Frontal cortex (tissue), 4 donors: ENCODE results near the gene FGF4. TPM values are rescaled to one million over a fixed set of nuclear protein-coding genes. Genes with fewer than 3 reads are reported as not detected.

Source experiments
- DNase-seq, 2 donors: peaks; one replicate each; pipeline ENCODE4 v3.0.0; 2012; ENCODE audit warnings: low spot score in 2 of 2
- FAIRE-seq: peaks from 2 replicates; lab custom pipeline; 2012; peaks lifted over from hg19 to GRCh38; lab: Jason Lieb, UNC
- total RNA-seq: library from RNA; depleted of rRNA; stranded (reverse); fragments of >200 nt; gene quantifications from one replicate; pipeline ENCODE4 v1.2.3, GENCODE V29; 2014
- donor health status: control.
- donor health status: control.
- donor health status: control.

FGF4 gene
- total RNA-seq, 1 donor from 2014 or later: not detected

DNA sequence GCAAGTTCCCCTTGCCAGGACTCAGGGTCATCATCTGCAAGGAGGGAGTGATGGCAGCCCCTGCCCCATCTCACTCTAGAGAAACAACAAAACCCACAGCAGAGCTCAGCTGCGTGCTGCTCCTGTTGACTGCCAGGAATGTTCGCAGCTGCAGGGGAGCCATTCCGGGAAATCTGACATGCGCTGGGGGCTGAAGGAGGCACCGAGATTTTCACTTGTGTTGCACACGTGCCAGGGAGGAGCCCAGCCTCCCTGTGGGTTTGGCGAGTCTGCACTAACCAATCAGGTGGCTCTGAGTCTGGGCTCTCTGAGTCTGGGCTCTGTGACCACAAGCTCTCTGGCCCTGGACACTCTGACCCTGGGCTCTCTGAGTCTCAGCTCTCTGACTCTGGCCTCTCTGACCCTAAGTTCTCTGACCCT, 33.5 kb upstream of the FGF4 start:
- no peak for DNase-seq
- no peak for FAIRE-seq

DNA sequence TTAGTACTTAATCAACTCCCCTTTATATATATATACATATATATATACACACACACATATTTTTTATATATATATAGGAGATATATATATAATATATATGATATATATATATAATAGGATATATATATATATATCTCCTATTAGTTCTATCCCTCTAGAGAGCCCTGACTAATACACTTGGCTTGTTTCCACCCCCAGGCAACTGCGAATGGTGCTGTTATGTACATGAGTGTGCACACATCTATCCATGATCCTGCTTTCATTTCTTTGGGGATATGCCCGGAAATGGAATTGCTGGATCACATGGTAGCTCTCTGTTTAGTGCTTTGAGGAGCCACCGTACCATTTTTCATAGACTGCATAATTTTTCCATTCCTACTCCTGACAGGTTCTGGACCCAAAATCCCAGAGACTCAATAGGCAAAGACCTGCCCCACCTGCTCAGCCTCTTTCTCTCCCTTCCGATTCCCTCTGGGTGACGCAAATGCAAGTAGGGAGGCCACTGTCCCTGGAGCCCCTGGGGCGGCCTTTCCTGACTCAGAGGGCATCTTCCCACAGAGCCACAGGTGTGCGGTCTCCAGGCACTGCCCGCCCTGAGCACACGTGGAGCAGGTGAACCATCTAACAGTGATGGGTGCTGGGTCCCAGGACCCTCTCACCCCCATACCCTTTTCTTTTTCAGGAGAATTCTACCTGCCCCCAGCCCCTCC, 32.1 kb upstream of the FGF4 start:
- FAIRE-seq (no peak), DNase-seq (no peak)

DNA sequence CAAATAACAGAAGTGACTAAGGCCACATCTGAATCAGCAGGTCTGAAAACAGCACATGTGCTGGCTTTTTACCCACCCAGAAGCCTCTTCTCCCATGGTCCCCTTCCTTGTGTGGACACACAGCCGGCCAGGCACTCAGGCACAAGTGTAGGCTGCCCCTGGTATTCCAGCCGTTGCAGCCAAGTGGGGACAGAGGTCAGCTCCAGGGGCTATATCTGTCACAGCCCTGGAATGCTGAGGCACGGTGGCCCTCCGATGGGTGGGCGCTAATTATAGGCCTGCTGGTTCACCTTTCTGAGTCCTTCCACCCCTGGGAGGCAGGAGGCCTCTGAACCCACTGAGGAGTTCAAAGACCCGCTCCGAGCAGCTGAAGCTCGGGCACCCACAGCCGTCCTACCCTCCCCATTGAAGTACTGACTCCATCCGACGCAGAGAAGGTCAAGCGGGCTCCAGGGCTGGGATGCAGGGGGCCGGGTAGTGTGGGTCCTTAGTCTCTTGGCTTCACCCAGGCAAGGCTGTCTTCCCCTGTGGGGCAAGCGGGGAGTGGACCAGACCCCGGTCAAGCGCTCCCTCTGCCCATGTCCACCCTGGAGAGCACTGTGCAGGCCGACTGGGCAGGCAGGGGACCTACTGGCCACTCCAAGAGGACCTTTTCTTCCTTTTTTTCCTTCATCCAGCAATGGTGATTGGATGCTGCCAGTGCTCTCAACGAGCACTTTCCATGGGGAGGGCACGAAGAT, 29.8 kb upstream of the FGF4 start:
- FAIRE-seq: no peak

DNA sequence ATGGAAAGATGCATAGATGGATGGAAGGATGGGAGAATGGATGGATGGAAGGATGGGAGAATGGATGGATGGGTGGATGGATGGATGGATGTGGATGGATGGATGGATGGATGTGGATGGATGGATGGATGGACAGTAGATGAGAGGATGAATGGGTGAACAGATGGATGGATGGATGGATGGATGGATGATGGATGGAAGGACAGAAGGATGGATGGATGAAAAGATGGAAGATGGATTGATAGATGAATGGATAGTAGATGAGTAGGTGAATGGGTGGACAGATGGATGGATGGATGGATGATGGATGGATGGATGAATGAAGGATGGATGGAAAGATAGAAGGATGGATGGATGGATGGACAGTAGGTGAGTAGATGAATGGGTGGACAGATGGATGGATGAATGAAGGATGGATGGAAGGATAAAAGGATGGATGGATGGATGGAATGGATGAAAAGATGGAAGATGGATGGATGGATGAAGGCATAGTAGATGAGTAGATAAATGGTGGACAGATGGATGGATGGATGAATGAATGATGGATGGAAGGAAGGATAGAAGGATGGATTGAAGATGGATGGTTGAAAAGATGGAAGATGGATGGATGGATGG, 28.6 kb upstream of the FGF4 start:
- FAIRE-seq: no peak
- no peak for DNase-seq

More for the DNA sequence above, 29.8 kb upstream of the FGF4 start:
- DNase-seq: no peak

DNA sequence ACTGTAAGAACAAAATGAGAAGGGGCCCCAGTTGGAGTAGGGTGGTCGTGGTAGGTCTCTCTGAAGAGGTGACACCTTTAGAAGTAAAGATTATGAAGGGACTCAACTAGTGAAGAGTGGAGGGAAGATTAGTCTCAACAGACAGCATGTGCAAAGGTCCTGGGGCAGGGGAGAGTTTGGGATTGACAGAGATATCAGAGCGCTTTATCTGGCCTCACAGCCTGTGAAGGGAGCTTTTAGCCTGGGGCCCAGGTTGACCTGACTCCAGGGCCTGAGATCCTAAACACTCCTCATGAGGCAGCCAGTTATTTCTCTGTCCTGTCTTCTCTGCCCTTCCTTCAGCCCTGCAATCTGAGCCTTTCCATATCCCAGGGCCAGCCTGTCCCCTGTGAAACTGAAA, 27.9 kb upstream of the FGF4 start:
- DNase-seq (no peak), FAIRE-seq (no peak)

DNA sequence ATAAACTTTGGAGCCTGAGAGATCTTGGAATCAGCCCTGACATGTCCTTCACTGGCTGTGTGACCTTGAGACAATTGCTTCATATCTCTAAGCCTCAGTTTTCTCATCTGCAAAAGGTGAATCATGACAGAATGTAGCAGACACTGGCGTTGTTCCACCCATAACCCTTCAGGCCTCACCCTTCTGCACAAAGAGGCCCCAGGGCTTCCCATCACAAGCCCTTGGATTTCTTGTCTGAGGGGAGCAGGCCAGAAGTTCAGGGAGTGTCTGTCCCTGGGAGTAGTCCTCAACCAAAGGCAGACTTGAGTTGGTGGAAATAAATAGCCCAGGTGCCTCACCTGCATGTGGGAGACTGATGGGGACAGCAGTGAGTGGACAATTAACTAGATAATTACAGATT, 27.4 kb upstream of the FGF4 start:
- FAIRE-seq: no peak
- no peak for DNase-seq

DNA sequence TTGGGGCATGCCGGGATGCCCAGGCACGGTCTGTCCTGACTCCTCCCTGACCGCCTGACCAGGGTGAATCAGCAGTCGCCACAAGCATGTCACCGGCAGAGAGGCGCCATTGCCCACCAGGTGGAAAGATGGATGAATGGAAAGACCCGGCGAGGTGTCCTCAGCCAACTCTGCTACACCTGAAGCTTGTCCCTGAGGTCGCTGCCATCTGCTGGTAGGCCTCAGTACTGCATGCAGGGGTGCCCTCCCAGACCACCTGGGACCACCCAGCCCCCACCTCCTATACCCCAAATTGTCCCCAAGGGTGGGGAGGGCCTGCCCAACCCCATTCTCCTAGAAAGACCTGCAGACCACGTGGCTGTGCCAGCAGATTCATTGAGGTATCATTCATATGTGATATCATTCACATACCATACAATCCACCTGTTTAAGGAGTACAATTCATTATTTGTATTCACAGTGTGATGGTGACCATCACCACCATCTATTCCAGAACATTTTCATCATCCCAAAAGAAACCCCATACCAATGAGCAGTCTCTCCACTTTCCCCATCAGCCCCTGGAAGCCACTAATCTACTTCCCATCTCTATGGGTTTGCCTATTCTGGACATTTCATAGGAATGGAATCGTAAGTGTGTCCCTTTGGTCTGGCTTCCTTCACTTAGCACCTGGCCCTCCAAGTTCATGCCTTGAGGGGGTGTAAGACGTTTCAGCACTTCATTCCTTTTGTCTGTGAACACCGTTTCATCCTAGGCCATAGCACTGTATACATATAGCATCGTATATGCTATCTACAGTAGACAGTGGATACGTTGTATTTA, 26.6 kb upstream of the FGF4 start:
- FAIRE-seq: no peak
- DNase-seq: no peak

DNA sequence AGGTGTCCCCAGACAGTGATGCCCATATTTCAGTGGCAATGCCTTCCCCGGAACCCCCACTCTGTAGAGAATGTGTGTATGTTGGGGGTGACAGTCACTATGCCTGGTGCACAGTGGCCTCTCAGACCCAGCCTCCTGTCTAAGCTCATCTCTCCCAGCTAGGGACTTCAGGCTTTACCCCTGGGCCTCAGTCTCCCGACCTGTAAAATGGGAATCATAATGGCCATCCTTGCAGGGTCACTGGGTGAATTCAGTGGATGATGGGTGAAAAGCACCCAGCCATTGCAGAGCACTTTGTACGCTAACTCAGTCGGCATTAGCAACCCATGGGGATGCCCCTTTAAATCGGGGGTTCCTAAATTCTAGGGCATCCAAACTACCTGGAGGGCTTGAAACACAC, 25.1 kb upstream of the FGF4 start:
- FAIRE-seq: no peak
- DNase-seq: no peak

DNA sequence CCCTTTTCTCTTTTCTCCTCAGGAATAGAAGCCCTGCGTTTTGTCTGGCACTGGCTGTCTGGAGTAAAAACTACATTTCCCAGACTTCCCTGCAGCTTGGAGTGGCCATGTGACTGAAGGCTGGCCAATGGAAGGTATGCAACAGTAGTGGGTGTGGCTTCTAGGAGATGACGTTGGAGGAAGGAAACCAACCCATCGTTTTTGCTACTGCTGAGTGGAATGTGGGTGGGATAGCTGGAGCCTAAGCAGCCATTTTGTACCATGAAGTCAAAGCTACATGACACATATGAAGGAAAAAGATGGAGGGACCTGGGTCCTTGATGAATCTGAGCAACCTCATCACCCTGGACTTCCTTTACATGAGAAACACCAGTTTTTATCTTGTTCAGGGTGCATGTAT, 24.4 kb upstream of the FGF4 start:
- FAIRE-seq (no peak), DNase-seq (no peak)

DNA sequence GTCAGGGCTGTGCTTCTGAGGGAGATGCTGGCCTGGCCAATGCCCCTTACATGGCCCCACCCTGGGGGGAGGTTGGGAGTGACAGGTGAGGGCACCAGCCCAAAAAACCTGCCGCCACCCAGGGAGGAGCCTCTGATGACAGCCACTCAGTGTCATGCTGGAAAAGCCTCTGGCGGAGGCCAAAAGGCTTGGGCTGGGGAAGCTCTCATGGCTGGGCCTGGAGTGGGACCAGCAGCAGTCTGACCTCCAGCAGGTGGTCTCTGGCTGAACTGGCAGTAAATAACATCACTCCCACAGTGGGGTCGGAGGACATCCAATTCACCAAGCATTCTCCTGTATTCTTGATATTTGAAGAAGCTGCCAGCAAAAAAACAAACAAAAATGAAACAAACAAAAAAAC, 24.0 kb upstream of the FGF4 start:
- FAIRE-seq: no peak
- DNase-seq: no peak

DNA sequence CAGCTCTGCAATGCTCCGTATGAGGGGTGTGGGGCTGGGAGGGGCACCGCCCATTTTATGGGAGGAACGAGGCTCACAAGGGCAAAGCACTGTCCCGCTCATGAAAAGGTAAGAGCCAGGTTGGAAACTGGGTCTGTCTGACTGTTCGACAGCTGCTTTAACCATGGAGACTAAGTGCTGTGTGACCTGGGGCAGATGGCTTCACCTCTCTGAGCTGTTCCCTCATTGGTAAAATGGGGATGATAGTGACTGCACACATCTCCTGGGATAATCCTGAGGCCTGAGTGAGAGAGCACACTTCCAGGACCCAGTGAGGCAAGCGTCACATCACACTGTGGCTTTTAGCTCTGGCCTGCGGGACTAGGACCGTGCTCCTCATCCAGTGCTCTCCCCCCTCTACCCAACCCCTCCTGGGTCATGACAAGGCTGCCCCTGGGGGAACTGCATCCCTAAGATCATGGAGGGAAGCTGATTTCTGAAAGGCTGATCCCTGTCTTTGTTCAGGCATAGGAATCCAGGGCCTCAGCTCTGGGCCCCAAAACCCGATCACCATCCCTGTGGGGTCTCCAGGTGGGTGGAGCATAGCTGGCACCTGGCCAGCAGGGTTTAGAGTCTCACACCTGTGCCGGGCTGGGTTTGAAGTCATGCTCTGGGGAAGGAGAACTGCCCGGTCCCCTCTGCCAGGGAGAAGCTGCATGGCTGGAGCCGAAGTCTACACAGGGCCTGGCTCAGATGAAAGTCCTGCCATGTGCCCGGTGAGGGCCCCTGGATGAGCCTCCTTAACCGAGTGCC, 22.8 kb upstream of the FGF4 start:
- DNase-seq: no peak
- no peak for FAIRE-seq

DNA sequence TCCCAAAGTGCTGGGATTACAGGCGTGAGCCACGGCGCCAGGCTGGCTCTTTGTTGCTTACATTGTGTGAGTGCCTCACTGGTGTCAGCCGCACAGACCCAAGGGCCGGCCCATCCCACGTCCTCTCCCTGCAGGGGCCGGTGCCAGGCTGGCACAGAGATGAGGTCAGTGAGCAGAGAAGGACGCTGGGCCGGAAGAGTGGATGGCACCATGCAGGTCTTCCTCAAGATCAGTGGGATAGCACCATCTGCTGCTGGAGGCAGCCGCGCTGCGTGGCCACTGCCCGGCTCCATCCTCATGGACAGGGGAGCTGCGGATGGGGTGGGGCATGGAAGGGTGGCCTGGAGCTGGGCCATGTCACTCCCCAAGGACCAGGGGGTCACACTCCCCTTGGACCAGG, 22.0 kb upstream of the FGF4 start:
- no peak for FAIRE-seq
- no peak for DNase-seq

DNA sequence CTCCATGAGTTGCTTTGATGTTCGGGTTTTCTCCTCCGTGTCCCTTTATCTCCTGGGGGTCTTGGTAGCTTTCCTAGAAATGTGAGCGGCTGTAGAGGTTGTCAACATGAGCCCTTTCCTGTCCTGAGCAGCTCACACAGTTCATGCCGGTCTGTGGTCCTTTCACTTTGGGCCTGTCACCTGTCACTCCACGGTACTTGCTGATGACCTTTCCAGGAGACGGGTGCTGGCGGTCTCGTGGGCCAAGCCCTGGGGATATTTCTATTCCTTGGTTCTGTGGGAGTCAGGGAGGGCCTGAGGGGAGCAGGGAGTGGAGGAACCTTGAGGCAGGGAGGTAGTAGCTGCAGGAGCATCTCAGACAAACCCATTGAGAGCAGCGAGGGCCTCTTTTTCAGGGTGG, 20.9 kb upstream of the FGF4 start:
- no peak for FAIRE-seq
- DNase-seq: no peak

DNA sequence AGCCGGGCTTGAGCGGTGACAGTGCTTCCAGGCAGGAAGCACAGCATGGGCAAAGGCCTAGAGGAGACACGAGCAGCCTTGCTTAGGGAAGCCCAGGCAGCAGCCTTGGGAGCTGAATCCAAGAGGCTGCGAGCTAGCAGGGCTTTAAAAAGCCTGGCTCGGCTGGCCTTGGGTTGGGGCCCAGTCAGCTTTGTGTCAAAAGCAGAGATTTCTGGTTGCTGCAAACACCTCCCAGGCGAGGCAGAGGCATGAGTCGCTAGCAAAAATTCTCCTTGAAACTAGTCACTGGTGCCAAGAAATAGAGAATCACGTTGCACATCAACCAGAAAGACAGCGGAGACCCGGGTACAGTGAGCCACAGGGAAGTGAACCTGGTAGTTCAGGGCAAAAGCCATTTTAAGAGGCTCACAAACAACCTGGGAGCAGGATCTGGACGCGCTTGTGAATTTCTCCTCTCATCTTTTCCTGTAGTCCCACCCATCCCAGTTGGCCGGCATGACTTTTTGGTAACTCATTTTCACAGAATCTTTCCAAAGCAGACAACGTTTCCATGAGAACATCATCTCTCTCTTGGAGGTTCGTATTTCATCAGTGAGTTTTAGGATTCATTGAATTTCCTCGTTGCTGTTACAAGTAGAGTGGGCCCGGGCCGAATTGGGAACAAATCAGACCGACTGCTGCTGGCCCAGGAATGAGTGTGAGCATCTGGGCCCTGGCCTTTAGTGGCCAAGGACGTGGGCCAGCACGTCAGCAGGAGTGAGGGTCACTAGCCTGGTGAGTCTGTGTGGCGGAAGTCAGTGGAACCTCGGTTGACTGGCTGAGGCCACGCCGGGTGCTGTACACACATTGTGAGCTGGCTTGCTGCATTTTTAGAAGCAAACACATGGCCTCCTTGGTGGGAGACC, 16.4 kb upstream of the FGF4 start:
- FAIRE-seq (no peak), DNase-seq (no peak)

DNA sequence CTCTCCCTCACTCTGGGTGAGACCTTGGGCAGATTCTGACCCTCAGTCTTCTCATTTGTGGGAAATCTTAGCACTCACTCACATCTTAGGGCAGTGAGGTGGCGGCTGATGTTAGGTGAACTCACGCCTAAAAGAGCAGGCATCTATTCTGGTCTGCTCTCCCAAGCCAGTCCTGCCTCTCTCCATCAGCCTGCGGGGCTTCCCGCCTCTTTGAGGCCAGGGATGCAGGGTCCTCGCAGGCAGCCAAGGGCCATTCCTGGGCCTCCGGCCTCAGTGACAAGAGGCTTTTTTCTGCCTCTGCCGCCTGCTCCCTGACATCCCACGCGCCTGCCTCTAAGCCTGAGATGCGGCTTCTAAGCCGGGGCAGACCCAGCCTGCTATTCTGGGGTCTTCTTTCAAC, 13.8 kb upstream of the FGF4 start:
- DNase-seq: no peak
- no peak for FAIRE-seq

DNA sequence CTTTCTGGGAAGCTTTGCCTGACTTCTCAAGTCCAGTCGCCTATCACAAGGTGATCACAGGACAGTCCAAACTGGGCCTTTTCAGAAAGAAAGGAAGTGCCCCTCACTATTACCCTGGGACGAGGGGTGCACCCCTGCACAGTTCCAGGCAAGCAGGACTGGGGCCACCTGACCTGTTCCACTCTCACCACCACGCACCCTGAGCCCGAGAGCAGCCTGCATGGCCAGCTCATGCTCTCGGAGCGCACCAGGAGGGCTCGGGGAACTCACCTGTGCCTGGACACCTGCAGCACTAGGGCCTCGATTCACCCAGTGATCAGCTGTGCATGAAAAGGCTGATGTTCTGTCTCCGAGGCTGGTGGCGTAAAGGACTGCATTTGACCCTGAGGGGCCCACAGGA, 12.8 kb upstream of the FGF4 start:
- FAIRE-seq (no peak), DNase-seq (no peak)

DNA sequence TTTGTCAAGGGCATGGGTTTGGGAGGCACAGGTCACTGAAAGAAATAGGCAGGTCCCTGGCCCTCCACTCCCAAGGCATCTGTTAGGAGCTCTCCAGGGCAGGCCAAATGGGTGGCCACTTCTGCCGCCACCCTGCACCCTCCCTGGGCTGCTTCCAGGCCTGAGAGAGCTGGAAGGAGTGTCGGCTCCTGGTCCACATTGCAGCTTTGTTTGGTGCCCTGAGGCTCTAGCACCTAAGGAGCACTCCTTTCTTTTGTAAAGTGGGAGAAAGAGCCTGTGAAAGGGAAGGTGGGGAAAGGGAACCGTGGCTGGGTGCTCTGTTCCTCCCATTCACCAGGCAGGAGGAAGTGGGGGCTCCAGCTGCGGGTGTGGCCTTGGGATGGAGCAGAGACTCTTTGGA, 12.3 kb upstream of the FGF4 start:
- FAIRE-seq (no peak), DNase-seq (no peak)

DNA sequence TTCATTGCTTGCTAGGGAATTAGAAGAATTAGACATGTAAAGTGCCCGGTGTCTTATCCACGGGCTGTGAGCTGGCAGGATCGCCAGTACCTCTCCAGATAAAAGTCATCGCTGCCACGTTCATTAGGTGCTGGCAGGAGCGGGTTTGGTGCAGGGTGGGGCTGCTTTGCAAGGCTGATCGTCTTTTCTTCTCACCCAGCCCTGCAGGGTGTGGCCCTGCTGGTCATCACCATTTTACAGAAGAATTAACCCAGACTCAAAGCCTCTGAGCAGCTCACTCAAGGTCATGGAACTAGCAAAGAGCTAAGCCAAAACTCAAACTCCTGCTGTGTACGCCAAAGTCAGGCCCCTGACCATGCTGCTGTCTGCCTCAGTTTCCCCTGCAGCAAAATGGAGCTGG, 6.1 kb upstream of the FGF4 start:
- FAIRE-seq (no peak), DNase-seq (no peak)

DNA sequence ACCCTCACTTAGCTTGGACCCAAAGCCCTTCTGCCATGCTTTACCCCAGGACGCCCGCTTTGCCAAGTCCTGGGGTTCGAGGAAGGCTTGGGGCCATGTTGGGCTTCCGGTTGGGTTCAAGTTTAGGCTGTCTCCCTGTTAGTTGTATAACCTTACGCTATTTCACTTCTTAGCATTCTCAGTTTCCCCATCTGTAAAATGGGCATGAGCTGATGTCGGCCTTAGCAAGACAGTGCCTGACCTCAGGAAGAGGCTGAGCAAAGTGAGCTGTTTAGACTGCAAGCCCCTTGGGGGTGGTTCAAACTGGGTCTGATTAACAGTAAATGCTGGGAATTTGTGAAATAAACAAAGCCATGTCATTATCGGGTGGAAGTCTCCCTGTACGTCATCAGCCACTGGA, 3.2 kb upstream of the FGF4 start:
- FAIRE-seq (no peak), DNase-seq (no peak)
